ENCODE results near the gene GALNT16. TPM values are rescaled to one million over a fixed set of nuclear protein-coding genes. Genes with fewer than 3 reads are reported as not detected.

Gene GALNT16
- polyA plus RNA-seq, 1 experiment: 1.7 TPM

GRCh38 chr14:69226736-69227135 lies 33.2 kb upstream of the GALNT16 start:
- no peaks in the 10 kb centered on the region for H3K27me3 ChIP-seq (ENCODE audit: control insufficient read depth, insufficient read depth, low read length)
- ChIA-PET POLR2A (no interaction called here), CTCF (interaction anchor here (1.2 to 2.2 kb wide), 3 partner anchors 9 to 98 kb away, joined by 4 to 9 read pairs (median 6); no protein-coding TSS in a partner anchor)
- TF ChIP-seq CTCF (IDR thresholded peaks at IDR 0.05; ENCODE audit: insufficient read depth, low read depth, low read length): no peak
- no peak for DNase-seq (ENCODE audit: low read depth)
- peaks cover 3% of the 10 kb centered on the region for H3K36me3 ChIP-seq (ENCODE audit: control insufficient read depth, insufficient read depth, low read length)
- no peak overlapping the region for H3K4me3 ChIP-seq (ENCODE audit: low read depth, low read length)

GRCh38 chr14:69231486-69231885 lies 28.5 kb upstream of the GALNT16 start:
- Histone ChIP-seq H3K4me3 (ENCODE audit: low read depth, low read length) (no peak overlapping the region), H3K36me3 (ENCODE audit: control insufficient read depth, insufficient read depth, low read length) (peaks cover 6% of the 10 kb centered on the region), H3K27me3 (ENCODE audit: control insufficient read depth, insufficient read depth, low read length) (no peaks in the 10 kb centered on the region)
- DNase-seq (ENCODE audit: low read depth): no peak
- no peak for TF ChIP-seq CTCF (IDR thresholded peaks at IDR 0.05; ENCODE audit: insufficient read depth, low read depth, low read length)
- ChIA-PET CTCF (interaction anchor here (0.6 to 0.9 kb wide), 2 partner anchors 8 to 114 kb away, joined by 3 to 4 read pairs; no protein-coding TSS in a partner anchor), POLR2A (no interaction called here)

- CTCF ChIA-PET: interaction anchor here (1.0 to 1.8 kb wide), 3 partner anchors 10 to 233 kb away, joined by 3 to 12 read pairs (median 4); no protein-coding TSS in a partner anchor
- H3K4me3 ChIP-seq (ENCODE audit: low read depth, low read length): no peak overlapping the region
- POLR2A ChIA-PET: no interaction called here
- peaks cover 9% of the 10 kb centered on the region for H3K36me3 ChIP-seq (ENCODE audit: control insufficient read depth, insufficient read depth, low read length)
- no peak for DNase-seq (ENCODE audit: low read depth)
- no peak for TF ChIP-seq CTCF (IDR thresholded peaks at IDR 0.05; ENCODE audit: insufficient read depth, low read depth, low read length)
- no peaks in the 10 kb centered on the region for H3K27me3 ChIP-seq (ENCODE audit: control insufficient read depth, insufficient read depth, low read length)
Measured at GRCh38 chr14:69232388-69232787, 27.6 kb upstream of the GALNT16 start.

GRCh38 chr14:69234106-69234505 lies 25.9 kb upstream of the GALNT16 start:
- H3K4me3 ChIP-seq (ENCODE audit: low read depth, low read length): no peak overlapping the region
- ChIA-PET CTCF (interaction anchor here (0.7 kb wide), 1 partner anchor 164 kb away, joined by 3 read pairs; the partner anchor contains the start of gene ERH), POLR2A (no interaction called here)
- H3K36me3 ChIP-seq (ENCODE audit: control insufficient read depth, insufficient read depth, low read length): peaks cover 14% of the 10 kb centered on the region
- H3K27me3 ChIP-seq (ENCODE audit: control insufficient read depth, insufficient read depth, low read length): no peaks in the 10 kb centered on the region
- TF ChIP-seq CTCF (IDR thresholded peaks at IDR 0.05; ENCODE audit: insufficient read depth, low read depth, low read length): no peak
- no peak for DNase-seq (ENCODE audit: low read depth)

- H3K27me3 ChIP-seq (ENCODE audit: control insufficient read depth, insufficient read depth, low read length): no peaks in the 10 kb centered on the region
- no peak overlapping the region for H3K4me3 ChIP-seq (ENCODE audit: low read depth, low read length)
- no peak for TF ChIP-seq CTCF (IDR thresholded peaks at IDR 0.05; ENCODE audit: insufficient read depth, low read depth, low read length)
- CTCF ChIA-PET: interaction anchor here (0.8 to 2.0 kb wide), 4 partner anchors 9 to 262 kb away, joined by 3 to 8 read pairs (median 4); no protein-coding TSS in a partner anchor
- H3K36me3 ChIP-seq (ENCODE audit: control insufficient read depth, insufficient read depth, low read length): peaks cover 16% of the 10 kb centered on the region
- DNase-seq (ENCODE audit: low read depth): no peak
- POLR2A ChIA-PET: no interaction called here
Measured at GRCh38 chr14:69235708-69236107, 24.2 kb upstream of the GALNT16 start.

All from BJ (cell line).